ENCODE data around the gene MGARP. TPM values are rescaled to one million over a fixed set of nuclear protein-coding genes. Genes with fewer than 3 reads are reported as not detected.
"Not testable (repeated sequence)": the region's sequence is repeated elsewhere in the genome, so short reads cannot be mapped to it uniquely, and the experiment has no call there.

Gene MGARP
- total and polyA plus RNA-seq, 2 experiments from 2014 or later = 2.1 to 2.9 TPM

GRCh38 chr4:139314047-139314800, 34.2 kb upstream of the MGARP start:
- no peaks in the 10 kb centered on the region for H3K36me3 ChIP-seq (ENCODE audit: low read depth)
- H2AFZ ChIP-seq = no peak overlapping the region
- no peak overlapping the region for H3K4me2 ChIP-seq (ENCODE audit: unreplicated experiment)
- H4K20me1 ChIP-seq (ENCODE audit: insufficient read depth) = peaks cover 13% of the 10 kb centered on the region; the same call in 1 of the 2 replicates
- H3K4me3 ChIP-seq = no peak overlapping the region
- H3F3A ChIP-seq (ENCODE audit: insufficient read depth) = peaks cover 7% of the 10 kb centered on the region; the same call in 1 of the 2 replicates
- TF ChIP-seq EZH2phosphoT487 (IDR thresholded peaks at IDR 0.05; ENCODE audit: insufficient read depth, low read depth) (no peak), EZH2 (IDR thresholded peaks at IDR 0.05; ENCODE audit: insufficient read depth, poor library complexity, severe bottlenecking) (no peak)
- DNase-seq = no peak
- in situ Hi-C loops (cut with MboI) = no loop called here
- no peaks in the 10 kb centered on the region for H3K27me3 ChIP-seq (replicated peaks; ENCODE audit: insufficient read depth)
- no peak overlapping the region for H3K9ac ChIP-seq
- no peaks in the 10 kb centered on the region for H3K9me3 ChIP-seq (ENCODE audit: low read depth)
- no peak overlapping the region for H3K27ac ChIP-seq
- H3K79me2 ChIP-seq (ENCODE audit: insufficient read depth) = peaks cover 100% of the 10 kb centered on the region
- H3K4me1 ChIP-seq (ENCODE audit: insufficient read depth) = peaks cover 12% of the 10 kb centered on the region
- 72 to 82% methylated on average over 4 of the region's 4 CpGs for WGBS, 2 experiments (ENCODE audit: low coverage in 1 of 2, low lambda C conversion rate in 2 of 2, missing lambda C conversion rate in 2 of 2)
- H3K9me2 ChIP-seq (ENCODE audit: insufficient read depth) = no peaks in the 10 kb centered on the region

GRCh38 chr4:139313414-139313813, 33.4 kb upstream of the MGARP start:
- peaks cover 13% of the 10 kb centered on the region; the same call in 1 of the 2 replicates for H4K20me1 ChIP-seq (ENCODE audit: insufficient read depth)
- H2AFZ ChIP-seq; H3K9me2 ChIP-seq (ENCODE audit: insufficient read depth); H3K9me3 ChIP-seq (ENCODE audit: low read depth); H3K9ac ChIP-seq; H3K4me2 ChIP-seq (ENCODE audit: unreplicated experiment); in situ Hi-C loops (cut with MboI); DNase-seq; H3K36me3 ChIP-seq (ENCODE audit: low read depth); H3K27ac ChIP-seq; H3K4me3 ChIP-seq; H3K27me3 ChIP-seq (replicated peaks; ENCODE audit: insufficient read depth); H3F3A ChIP-seq (ENCODE audit: insufficient read depth): not testable (repeated sequence)
- 96 to 99% methylated on average over 10 of the region's 10 CpGs for WGBS, 2 experiments (ENCODE audit: low coverage in 1 of 2, low lambda C conversion rate in 2 of 2, missing lambda C conversion rate in 2 of 2)
- H3K4me1 ChIP-seq (ENCODE audit: insufficient read depth) = peaks cover 12% of the 10 kb centered on the region
- peaks cover 100% of the 10 kb centered on the region for H3K79me2 ChIP-seq (ENCODE audit: insufficient read depth)

GRCh38 chr4:139312552-139313332, 32.7 kb upstream of the MGARP start:
- Histone ChIP-seq H3K4me1 (ENCODE audit: insufficient read depth) (peaks cover 12% of the 10 kb centered on the region), H3K4me2 (ENCODE audit: unreplicated experiment) (no peak overlapping the region), H3K9me2 (ENCODE audit: insufficient read depth) (no peaks in the 10 kb centered on the region), H3K9ac (no peak overlapping the region), H3K4me3 (no peak overlapping the region), H3K27me3 (replicated peaks; ENCODE audit: insufficient read depth) (no peaks in the 10 kb centered on the region), H3K9me3 (ENCODE audit: low read depth) (no peaks in the 10 kb centered on the region), H3K36me3 (ENCODE audit: low read depth) (no peaks in the 10 kb centered on the region), H4K20me1 (ENCODE audit: insufficient read depth) (peaks cover 13% of the 10 kb centered on the region; the same call in 1 of the 2 replicates), H3F3A (ENCODE audit: insufficient read depth) (peaks cover 7% of the 10 kb centered on the region; the same call in 1 of the 2 replicates), H3K27ac (no peak overlapping the region), H2AFZ (no peak overlapping the region), H3K79me2 (ENCODE audit: insufficient read depth) (peaks cover 100% of the 10 kb centered on the region)
- no peak for DNase-seq
- TF ChIP-seq EZH2 (IDR thresholded peaks at IDR 0.05; ENCODE audit: insufficient read depth, poor library complexity, severe bottlenecking) (no peak), EZH2phosphoT487 (IDR thresholded peaks at IDR 0.05; ENCODE audit: insufficient read depth, low read depth) (no peak)
- 98 to 99% methylated on average over 3 of the region's 3 CpGs for WGBS, 2 experiments (ENCODE audit: low coverage in 1 of 2, low lambda C conversion rate in 2 of 2, missing lambda C conversion rate in 2 of 2)
- in situ Hi-C loops (cut with MboI) = no loop called here

- no peak overlapping the region for H3K4me3 ChIP-seq
- peaks cover 7% of the 10 kb centered on the region; the same call in 1 of the 2 replicates for H4K20me1 ChIP-seq (ENCODE audit: insufficient read depth)
- peaks cover 3% of the 10 kb centered on the region; the same call in 1 of the 2 replicates for H3K36me3 ChIP-seq (ENCODE audit: low read depth)
- no peaks in the 10 kb centered on the region for H3K9me2 ChIP-seq (ENCODE audit: insufficient read depth)
- peak overlapping the region; percentile 21 for H3K4me2 ChIP-seq (ENCODE audit: unreplicated experiment)
- no peak overlapping the region for H3K9ac ChIP-seq
- no peak for TF ChIP-seq EZH2phosphoT487 (IDR thresholded peaks at IDR 0.05; ENCODE audit: insufficient read depth, low read depth)
- no peak for TF ChIP-seq EZH2 (IDR thresholded peaks at IDR 0.05; ENCODE audit: insufficient read depth, poor library complexity, severe bottlenecking)
- DNase-seq = no peak
- 71 to 77% methylated on average over 3 of the region's 3 CpGs for WGBS, 2 experiments (ENCODE audit: low coverage in 1 of 2, low lambda C conversion rate in 2 of 2, missing lambda C conversion rate in 2 of 2)
- no peak overlapping the region for H2AFZ ChIP-seq
- no peaks in the 10 kb centered on the region for H3K27me3 ChIP-seq (replicated peaks; ENCODE audit: insufficient read depth)
- no peaks in the 10 kb centered on the region for H3K9me3 ChIP-seq (ENCODE audit: low read depth)
- H3K27ac ChIP-seq = no peak overlapping the region
- H3K4me1 ChIP-seq (ENCODE audit: insufficient read depth) = peaks cover 12% of the 10 kb centered on the region
- in situ Hi-C loops (cut with MboI) = no loop called here
- peaks cover 100% of the 10 kb centered on the region for H3K79me2 ChIP-seq (ENCODE audit: insufficient read depth)
- H3F3A ChIP-seq (ENCODE audit: insufficient read depth) = peaks cover 7% of the 10 kb centered on the region; the same call in 1 of the 2 replicates
Observed at GRCh38 chr4:139311909-139312308, 31.9 kb upstream of the MGARP start.

All from GM23248 (cell line).